ENCODE results near the gene DLG5. TPM values are rescaled to one million over a fixed set of nuclear protein-coding genes. Genes with fewer than 3 reads are reported as not detected.
A peak's percentile ranks its signal among the peaks of the same experiment; 100 is the strongest.

DLG5 gene
- total and polyA plus RNA-seq, 11 donors = 5.2 to 27.1 (median 12.8) TPM

DNA sequence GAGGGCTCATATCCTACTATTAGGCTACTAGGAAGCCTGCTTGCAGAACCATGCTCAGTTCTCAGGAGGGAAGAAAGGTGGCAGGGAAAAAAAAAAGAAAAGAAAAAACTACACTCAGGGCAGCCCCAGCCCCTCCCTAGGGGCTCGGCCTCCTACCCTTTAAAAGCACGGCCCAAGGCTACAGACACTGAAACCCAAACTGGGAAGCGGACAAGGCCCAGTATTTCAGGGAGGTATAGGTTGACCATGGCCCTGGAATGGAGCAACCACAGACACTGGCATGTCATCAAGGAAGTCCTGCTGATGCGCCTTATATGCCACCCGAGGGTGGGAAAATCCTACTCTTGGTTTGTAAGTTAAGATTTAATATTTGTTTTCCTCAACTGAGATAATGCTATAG lies 50.8 kb downstream of the DLG5 start:
- no peaks in the 10 kb centered on the region for H3K27me3 ChIP-seq
- H3K4me1 ChIP-seq = peaks cover 0 to 42% (median 26%) of the 10 kb centered on the region in 12 donors
- 92 to 95% (median 95%) methylated on average over 5 of the region's 5 CpGs for WGBS, 4 donors
- intact Hi-C loops (cut with DNase I) = no loop called here
- no peaks in the 10 kb centered on the region for H3K36me3 ChIP-seq
- peak overlapping the region in 1 of 12 donors; percentile 84 for H3K27ac ChIP-seq
- no peaks in the 10 kb centered on the region for H3K9me3 ChIP-seq
- ATAC-seq = no peak
- DNase-seq = no peak
- no peak overlapping the region for H3K4me3 ChIP-seq
- no peak for TF ChIP-seq POLR2A (IDR thresholded peaks at IDR 0.05)
- TF ChIP-seq, protein P1, sequence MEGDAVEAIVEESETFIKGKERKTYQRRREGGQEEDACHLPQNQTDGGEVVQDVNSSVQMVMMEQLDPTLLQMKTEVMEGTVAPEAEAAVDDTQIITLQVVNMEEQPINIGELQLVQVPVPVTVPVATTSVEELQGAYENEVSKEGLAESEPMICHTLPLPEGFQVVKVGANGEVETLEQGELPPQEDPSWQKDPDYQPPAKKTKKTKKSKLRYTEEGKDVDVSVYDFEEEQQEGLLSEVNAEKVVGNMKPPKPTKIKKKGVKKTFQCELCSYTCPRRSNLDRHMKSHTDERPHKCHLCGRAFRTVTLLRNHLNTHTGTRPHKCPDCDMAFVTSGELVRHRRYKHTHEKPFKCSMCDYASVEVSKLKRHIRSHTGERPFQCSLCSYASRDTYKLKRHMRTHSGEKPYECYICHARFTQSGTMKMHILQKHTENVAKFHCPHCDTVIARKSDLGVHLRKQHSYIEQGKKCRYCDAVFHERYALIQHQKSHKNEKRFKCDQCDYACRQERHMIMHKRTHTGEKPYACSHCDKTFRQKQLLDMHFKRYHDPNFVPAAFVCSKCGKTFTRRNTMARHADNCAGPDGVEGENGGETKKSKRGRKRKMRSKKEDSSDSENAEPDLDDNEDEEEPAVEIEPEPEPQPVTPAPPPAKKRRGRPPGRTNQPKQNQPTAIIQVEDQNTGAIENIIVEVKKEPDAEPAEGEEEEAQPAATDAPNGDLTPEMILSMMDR (IDR thresholded peaks at IDR 0.05) = no peak

DNA sequence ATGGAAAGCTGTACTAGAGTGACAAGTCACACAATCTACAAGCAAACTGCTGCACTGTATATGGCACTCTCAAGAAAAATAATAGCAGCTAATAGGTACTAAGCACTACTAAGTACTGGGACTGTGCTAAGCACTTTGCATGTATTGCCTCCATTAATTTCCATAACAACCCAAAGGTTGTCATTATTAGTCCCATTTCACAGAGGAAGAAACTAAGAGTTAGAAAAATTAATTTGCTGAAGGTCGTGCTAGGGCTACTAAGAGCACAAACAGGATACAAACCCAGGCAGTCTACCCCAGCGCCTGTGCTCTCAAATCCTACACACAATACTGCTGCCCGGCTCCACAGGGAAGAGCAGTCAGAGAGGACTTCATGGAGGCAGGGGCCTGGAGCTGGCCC lies 51.7 kb downstream of the DLG5 start:
- H3K36me3 ChIP-seq = no peaks in the 10 kb centered on the region
- intact Hi-C loops (cut with DNase I) = no loop called here
- no peaks in the 10 kb centered on the region for H3K27me3 ChIP-seq
- peaks cover 0 to 42% (median 26%) of the 10 kb centered on the region in 12 donors for H3K4me1 ChIP-seq
- no peak for DNase-seq
- peak overlapping the region in 1 of 12 donors; percentile 84 for H3K27ac ChIP-seq
- H3K9me3 ChIP-seq = no peaks in the 10 kb centered on the region
- 98 to 100% (median 99%) methylated on average over 3 of the region's 3 CpGs for WGBS, 4 donors
- ATAC-seq = no peak
- no peak for TF ChIP-seq POLR2A (IDR thresholded peaks at IDR 0.05)
- TF ChIP-seq, protein P1 (IDR thresholded peaks at IDR 0.05) = no peak
- H3K4me3 ChIP-seq = no peak overlapping the region

DNA sequence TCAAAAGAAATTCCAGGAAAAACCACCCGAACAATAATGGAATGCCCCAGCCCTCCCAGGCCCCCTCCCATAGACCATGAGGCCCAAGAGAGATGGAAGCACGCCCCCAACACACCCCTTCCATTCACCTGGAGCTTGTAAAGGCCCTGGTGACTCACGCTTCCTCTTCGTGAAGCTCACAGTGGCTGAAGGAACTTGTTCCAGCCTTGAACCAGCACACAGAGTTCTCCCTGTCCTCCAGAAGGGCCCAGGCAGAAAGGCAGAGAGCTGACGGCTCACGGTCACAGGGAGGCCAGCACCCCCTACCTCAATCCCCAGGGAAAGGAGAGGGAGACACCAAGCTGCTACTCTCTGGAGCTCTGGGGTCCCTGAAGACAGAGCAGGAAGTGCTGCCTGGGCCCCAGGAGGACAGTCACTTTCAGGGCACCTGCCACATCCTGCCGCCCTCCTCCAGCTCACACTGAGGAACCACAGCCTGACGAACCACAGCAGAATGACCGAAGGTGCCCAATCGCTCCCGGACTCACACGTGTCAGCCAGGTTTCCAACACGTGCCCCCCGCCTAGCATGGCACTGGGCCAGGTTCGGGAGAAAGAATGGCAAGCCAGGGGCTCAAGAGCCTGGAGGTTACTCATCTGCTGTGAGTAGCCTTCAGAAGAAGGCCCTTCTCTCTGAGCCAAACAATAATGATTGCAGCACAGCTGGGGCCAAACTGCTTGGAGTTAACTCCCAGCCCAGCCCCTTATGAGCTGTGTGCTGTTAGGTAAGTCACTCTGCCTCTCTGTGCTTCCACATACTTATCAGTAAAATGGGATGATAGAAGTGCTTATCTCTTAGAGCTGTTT lies 52.8 kb downstream of the DLG5 start:
- 44 to 58% (median 50%) methylated on average over 7 to 15 of the region's 15 CpGs for WGBS, 4 donors
- peak overlapping the region in 3 of 12 donors; percentile 24 to 84 (median 30) for H3K27ac ChIP-seq
- no peaks in the 10 kb centered on the region for H3K9me3 ChIP-seq
- no peak overlapping the region for H3K4me3 ChIP-seq
- peak in 1 of 5 donors; percentile 44 for DNase-seq
- intact Hi-C loops (cut with DNase I) = no loop called here
- no peak for TF ChIP-seq POLR2A (IDR thresholded peaks at IDR 0.05)
- TF ChIP-seq, protein P1 (IDR thresholded peaks at IDR 0.05) = no peak
- no peaks in the 10 kb centered on the region for H3K36me3 ChIP-seq
- ATAC-seq = peak in 3 of 4 donors; percentile 7 to 34 (median 23)
- H3K4me1 ChIP-seq = peaks cover 0 to 38% (median 25%) of the 10 kb centered on the region in 12 donors
- H3K27me3 ChIP-seq = no peaks in the 10 kb centered on the region

- Histone ChIP-seq H3K9me3 (no peaks in the 10 kb centered on the region), H3K4me3 (no peak overlapping the region), H3K4me1 (peaks cover 0 to 31% (median 20%) of the 10 kb centered on the region in 12 donors), H3K36me3 (peaks cover 0 to 2% (median 0%) of the 10 kb centered on the region in 9 donors), H3K27ac (peak overlapping the region in 3 of 12 donors; percentile 24 to 84 (median 30)), H3K27me3 (no peaks in the 10 kb centered on the region)
- no peak for DNase-seq
- intact Hi-C loops (cut with DNase I) = no loop called here
- no peak for TF ChIP-seq POLR2A (IDR thresholded peaks at IDR 0.05)
- TF ChIP-seq, protein P1 (IDR thresholded peaks at IDR 0.05) = no peak
- 84 to 94% (median 86%) methylated on average over 7 of the region's 7 CpGs for WGBS, 4 donors
- no peak for ATAC-seq
Measured at GRCh38 chr10:77872947-77873535, 53.5 kb downstream of the DLG5 start.

Data from heart left ventricle (tissue), 16 donors.